ENCODE results near the gene OPA1. TPM values are rescaled to one million over a fixed set of nuclear protein-coding genes. Genes with fewer than 3 reads are reported as not detected.
A peak's percentile ranks its signal among the peaks of the same experiment; 100 is the strongest.

Gene OPA1, protein sequence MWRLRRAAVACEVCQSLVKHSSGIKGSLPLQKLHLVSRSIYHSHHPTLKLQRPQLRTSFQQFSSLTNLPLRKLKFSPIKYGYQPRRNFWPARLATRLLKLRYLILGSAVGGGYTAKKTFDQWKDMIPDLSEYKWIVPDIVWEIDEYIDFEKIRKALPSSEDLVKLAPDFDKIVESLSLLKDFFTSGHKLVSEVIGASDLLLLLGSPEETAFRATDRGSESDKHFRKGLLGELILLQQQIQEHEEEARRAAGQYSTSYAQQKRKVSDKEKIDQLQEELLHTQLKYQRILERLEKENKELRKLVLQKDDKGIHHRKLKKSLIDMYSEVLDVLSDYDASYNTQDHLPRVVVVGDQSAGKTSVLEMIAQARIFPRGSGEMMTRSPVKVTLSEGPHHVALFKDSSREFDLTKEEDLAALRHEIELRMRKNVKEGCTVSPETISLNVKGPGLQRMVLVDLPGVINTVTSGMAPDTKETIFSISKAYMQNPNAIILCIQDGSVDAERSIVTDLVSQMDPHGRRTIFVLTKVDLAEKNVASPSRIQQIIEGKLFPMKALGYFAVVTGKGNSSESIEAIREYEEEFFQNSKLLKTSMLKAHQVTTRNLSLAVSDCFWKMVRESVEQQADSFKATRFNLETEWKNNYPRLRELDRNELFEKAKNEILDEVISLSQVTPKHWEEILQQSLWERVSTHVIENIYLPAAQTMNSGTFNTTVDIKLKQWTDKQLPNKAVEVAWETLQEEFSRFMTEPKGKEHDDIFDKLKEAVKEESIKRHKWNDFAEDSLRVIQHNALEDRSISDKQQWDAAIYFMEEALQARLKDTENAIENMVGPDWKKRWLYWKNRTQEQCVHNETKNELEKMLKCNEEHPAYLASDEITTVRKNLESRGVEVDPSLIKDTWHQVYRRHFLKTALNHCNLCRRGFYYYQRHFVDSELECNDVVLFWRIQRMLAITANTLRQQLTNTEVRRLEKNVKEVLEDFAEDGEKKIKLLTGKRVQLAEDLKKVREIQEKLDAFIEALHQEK
- total RNA-seq, result 105 TPM
- long read RNA-seq, full-length matches to known transcripts, result 96 of 118 reads
- long read RNA-seq, partial matches to known transcripts, result 14 of 118 reads
- long read RNA-seq, other reads (novel, unspliced or antisense), result 8 of 118 reads

DNA sequence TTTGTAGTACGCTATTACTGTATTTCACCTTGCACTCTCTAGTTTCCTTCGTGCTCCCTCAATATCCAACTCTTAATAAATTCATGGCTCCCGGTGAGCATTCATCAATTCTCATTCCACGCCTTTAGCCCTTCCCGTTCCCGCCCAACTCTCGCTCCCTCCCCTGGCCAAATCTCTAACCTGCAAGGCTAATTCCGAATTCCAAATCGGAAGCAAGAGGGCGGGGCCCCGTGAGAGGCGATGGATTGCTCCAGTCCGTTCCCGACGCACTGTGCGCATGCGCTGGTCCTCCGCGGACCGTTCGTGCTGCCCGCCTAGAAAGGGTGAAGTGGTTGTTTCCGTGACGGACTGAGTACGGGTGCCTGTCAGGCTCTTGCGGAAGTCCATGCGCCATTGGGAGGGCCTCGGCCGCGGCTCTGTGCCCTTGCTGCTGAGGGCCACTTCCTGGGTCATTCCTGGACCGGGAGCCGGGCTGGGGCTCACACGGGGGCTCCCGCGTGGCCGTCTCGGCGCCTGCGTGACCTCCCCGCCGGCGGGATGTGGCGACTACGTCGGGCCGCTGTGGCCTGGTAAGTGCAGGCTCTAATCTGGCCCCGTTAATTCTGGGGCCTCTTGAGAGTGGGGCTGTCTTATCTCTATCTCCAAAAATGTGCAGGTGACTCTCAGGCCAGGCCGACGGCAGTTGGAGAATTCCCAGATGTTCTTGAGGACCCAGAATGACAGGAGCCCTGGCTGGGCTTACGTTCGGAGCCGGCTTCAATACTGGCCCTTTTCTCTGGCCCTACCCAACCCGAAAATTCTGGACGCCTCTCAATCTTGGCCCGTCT lies at the start of gene OPA1:
Gene OPA1, plus strand, starts transcription at position 368 of the 827 bp plus-strand sequence. Its CDS starts 170 bp downstream, at position 538.
- intact Hi-C loops (cut with DNase I), result no loop called here
- peak; percentile 98 for DNase-seq
- ATAC-seq (ENCODE audit: poor library complexity), result peak; percentile 99

DNA sequence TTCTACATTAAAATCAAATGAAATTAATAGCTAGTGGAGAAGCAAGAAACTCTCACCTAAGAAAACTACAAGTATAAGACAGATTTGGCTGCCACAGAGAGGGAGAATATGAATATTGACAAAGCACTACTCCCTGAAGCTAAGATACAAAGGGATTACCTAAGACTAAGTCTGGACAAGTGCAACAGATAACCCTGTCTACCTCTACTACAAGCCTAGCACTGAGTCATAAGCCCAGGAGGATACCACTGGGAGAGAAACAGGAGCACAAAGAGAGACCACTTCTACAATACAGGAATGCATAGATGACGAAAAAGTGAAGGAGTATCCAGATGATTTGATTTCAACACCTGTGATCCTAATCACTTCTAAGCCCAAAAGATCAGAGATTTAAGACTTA lies 48.7 kb upstream of the OPA1 start:
- intact Hi-C loops (cut with DNase I), result no loop called here
- ATAC-seq (ENCODE audit: poor library complexity), result no peak
- no peak for DNase-seq

DNA sequence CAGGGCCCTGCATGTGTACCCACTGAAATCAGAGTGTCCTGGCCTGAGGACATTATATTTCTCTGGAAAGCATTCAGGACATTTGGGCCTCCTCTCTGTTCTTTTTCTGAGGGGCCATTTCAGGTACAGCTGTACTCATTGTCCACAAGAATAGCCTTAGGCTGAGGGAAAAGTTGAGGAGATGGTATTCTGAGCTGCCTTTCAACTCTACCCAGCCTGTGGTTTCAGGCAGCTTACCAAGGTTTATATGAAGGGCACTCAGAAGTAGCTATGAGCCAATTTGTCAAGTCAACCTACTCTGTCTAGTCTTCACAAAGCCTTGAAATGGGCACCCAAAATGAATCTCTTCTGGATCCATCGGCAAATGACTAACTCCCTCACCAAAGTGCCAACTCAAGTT lies 47.7 kb upstream of the OPA1 start:
- ATAC-seq (ENCODE audit: poor library complexity), result no peak
- intact Hi-C loops (cut with DNase I), result no loop called here
- DNase-seq, result no peak

DNA sequence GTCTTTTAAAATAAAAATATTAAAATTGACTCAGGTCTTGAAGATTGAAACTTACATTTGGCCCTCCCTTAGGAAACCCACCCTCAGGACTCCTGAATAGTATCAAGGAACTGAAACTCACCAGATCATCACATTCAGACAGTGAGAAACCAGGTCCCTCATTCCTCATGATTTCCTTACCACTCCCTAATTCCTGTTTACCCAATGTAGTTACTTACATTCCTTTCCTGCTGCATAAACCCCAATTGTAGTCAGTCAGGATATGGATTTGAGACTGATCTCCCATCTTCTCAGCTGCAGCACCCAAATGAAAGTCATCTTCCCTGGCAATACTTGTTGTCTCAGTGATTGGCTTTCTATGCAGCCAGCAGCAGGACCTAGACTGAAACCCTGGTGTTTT lies 46.9 kb upstream of the OPA1 start:
- DNase-seq (no peak), ATAC-seq (ENCODE audit: poor library complexity) (no peak)
- intact Hi-C loops (cut with DNase I), result no loop called here

DNA sequence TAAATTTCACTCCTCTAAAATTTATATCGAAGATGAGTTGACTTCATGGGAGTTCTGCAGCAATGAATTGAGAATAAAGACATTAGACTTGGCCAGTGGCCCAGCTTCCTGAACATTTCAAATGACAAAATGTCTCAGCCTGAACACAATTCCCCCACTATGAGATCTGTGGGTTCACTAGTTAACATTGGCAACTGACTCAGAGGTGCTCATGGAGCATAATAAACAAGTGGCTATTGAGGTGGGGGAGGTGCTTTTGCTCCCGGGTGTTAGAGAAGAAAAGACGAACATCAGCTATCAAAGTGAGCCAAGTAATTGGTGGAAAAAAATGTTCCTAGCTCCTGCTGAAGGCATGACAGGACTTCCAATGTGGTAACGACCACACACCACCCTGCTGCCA lies 44.6 kb upstream of the OPA1 start:
- ATAC-seq (ENCODE audit: poor library complexity) (no peak), DNase-seq (no peak)
- intact Hi-C loops (cut with DNase I), result no loop called here

- DNase-seq (no peak), ATAC-seq (ENCODE audit: poor library complexity) (peak; percentile 62)
- intact Hi-C loops (cut with DNase I), result no loop called here
These were observed 40.1 kb upstream of the OPA1 start for GRCh38 chr3:193552923-193553322.

GRCh38 chr3:193553586-193553985 lies 39.4 kb upstream of the OPA1 start:
- no peak for DNase-seq
- intact Hi-C loops (cut with DNase I), result no loop called here
- ATAC-seq (ENCODE audit: poor library complexity), result no peak

DNA sequence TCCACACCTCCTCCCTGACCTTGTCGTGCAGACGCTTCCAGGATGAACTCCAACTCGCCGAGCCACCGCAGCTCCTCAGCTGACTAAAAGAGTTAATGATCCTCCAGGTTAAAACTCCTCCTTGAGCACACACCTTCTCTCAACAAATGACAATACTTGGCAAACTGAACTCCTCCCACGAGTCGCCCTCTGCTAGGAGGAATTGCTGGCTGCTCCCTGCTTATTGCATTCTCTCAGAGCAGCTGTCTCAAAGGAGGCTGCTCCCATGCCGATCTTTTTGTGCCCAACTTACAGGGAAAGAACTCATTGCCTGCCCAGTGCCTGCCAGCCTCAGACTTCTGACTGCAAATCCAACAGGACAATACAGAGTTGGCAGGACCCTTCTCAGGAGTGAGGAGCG lies 38.2 kb upstream of the OPA1 start, which contains the start of gene ATP13A4:
Gene ATP13A4, minus strand, starts transcription at position 85 of the 400 bp plus-strand sequence. CDS start 96 bp downstream, outside the sequence.
- ATAC-seq (ENCODE audit: poor library complexity) (no peak), DNase-seq (no peak)
- intact Hi-C loops (cut with DNase I), result no loop called here

DNA sequence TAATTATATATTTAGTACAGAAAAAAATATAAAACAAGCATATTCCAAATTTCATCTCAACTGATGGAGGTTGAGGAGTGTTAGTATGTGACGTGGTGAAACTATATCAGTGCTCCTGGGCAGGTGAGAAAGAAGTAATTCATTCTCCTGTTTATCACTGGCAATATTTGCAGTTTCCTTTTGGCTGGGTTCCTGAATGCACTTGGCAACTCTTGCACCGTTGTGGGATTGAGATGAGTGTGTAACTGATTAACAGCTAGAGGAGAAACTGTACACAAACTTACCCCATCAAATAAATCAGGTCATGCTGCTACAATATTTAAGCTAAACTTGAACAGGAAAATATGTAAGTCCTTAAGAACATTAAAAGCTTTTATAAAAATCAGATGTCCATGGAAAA lies 36.2 kb upstream of the OPA1 start:
- ATAC-seq (ENCODE audit: poor library complexity) (no peak), DNase-seq (no peak)
- intact Hi-C loops (cut with DNase I), result no loop called here

DNA sequence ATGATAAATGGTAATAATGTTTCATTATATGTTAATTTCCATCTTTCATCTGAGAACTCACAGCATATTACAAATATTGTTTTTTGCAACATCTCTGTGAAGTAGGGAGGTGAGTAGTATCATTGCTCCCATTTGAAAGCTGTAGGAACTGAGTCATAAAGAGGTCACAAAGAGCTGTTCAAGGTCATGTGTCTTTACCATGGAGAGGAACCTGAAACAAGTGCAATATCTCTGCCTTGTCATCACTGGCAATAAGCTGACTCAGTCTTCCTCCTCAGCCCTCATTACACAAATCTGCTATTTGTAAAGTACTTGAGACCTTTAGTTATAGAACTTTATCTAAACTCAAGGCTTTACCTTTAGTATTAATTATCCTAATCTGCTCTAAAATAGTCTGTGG lies 33.9 kb upstream of the OPA1 start:
- intact Hi-C loops (cut with DNase I), result no loop called here
- DNase-seq, result no peak
- no peak for ATAC-seq (ENCODE audit: poor library complexity)

GRCh38 chr3:193560091-193560490 lies 32.9 kb upstream of the OPA1 start:
- DNase-seq (no peak), ATAC-seq (ENCODE audit: poor library complexity) (no peak)
- intact Hi-C loops (cut with DNase I), result no loop called here

DNA sequence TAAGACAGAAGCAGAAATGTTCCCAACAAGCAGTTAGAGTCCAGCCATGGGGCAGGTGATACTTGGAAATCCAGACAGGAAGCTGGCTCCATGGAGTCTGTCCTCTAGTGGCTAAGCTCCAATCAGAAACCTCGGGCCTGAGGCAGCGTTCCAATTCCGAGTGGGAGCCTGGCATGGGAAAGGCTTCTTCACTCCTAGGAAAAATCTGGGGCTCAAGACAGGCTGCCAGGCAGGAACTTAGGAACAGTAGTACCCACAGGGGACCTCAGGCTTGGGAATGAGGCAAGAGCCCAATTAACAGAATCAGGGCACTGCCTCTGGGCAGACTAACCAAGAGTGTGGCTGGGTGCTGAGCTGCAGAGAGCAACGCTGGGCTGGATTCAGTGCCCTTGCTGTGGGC lies 32.1 kb upstream of the OPA1 start:
- DNase-seq (peak; percentile 60), ATAC-seq (ENCODE audit: poor library complexity) (peak; percentile 70)
- intact Hi-C loops (cut with DNase I), result no loop called here

- DNase-seq (no peak), ATAC-seq (ENCODE audit: poor library complexity) (no peak)
- intact Hi-C loops (cut with DNase I), result no loop called here
These were observed 29.6 kb upstream of the OPA1 start for GRCh38 chr3:193563426-193563825.

- no peak for ATAC-seq (ENCODE audit: poor library complexity)
- intact Hi-C loops (cut with DNase I), result no loop called here
- no peak for DNase-seq
These were observed 29.0 kb upstream of the OPA1 start for GRCh38 chr3:193564012-193564411.

DNA sequence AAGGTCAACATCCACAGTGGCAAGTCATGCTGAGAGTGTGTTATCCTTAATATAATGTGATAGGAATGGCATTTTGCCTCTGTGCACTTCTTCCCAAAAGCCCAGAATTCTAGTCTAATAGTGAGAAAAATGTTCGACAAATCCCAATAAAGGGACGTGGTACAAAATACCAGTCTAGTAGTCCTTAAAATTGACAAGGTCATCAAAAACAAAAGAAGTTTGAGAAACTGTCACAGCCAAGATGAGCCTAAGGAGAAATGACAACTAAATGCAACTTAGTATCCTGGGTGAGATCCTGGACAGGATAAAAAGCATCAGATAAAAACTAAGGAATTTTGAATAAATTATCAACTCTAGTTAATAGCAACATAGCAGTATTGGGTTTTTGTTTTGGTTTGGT lies 23.9 kb upstream of the OPA1 start:
- DNase-seq, result no peak
- ATAC-seq (ENCODE audit: poor library complexity), result no peak
- intact Hi-C loops (cut with DNase I), result loop anchor here (5.0 kb wide), 1 partner anchor 107 kb away; no protein-coding TSS in a partner anchor

DNA sequence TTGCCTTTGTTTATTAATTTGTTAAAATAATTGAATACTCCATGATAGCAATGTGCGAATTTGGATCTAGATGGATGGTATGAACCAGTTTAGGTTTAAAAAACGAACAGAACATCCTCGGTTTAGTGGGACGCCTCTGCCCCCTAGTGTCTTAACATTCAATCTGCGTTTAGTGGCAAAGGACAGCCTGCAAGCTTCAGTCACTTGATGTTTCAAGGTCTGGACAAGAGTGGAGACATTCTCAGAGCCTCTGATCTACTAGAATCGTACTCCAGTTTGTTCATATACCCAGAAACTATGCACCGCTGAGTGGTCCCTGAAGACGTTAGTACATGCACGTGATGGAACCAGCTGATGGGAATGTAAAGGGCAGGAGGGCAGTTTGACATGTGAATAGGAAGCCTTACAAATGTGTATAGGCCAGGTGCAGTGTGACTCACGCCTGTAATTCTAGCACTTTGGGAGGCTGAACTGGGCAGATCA lies 20.5 kb upstream of the OPA1 start:
- no peak for DNase-seq
- peak; percentile 85 for ATAC-seq (ENCODE audit: poor library complexity)
- intact Hi-C loops (cut with DNase I), result loop anchor here (5.0 to 10.0 kb wide), 2 partner anchors 528 to 760 kb away; no protein-coding TSS in a partner anchor

DNA sequence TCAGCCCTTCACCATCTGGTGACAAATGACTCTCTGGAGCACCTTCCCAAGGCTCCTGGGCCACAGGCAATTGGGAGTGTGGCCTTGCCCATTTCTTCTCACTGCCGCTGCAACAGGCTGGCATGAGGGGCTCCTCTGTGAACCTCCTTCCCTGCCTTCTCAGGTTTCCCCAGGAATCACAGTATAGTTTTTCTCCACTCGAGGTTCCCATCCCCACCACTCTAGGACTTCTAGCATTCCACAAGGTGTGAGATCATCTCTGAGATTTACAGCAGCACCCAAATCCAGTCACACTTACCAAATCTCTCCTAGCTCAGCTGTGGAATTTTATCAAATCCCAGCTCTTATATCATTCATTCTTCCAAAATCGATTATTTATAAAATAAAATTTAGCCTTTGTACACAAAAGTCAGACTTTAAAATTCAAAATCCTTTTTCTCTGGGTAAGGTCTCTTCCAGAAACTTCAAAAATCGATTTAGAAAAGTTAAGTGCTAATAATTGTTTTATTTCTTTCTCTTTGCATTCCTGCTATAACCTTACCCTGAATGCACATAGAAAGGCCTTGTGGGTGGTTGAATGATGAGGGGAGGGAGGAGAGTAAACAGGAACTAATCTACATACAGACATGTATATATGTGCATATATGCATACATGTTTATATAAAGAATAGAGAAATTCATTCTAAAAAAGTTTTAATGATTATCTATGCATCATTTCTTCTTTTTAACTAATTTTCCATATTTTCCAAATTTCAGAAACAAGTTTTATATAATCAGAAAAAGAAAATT lies 19.4 kb upstream of the OPA1 start:
- DNase-seq, result no peak
- intact Hi-C loops (cut with DNase I), result loop anchor here (5.0 to 10.0 kb wide), 2 partner anchors 529 to 761 kb away; no protein-coding TSS in a partner anchor
- no peak for ATAC-seq (ENCODE audit: poor library complexity)
